ENCODE results near the gene FGD6. TPM values are rescaled to one million over a fixed set of nuclear protein-coding genes. Genes with fewer than 3 reads are reported as not detected.
"Not testable (repeated sequence)": the region's sequence is repeated elsewhere in the genome, so short reads cannot be mapped to it uniquely, and the experiment has no call there.

The FGD6 gene
- total RNA-seq, 1 experiment from 2014 or later, result 28.3 TPM

DNA sequence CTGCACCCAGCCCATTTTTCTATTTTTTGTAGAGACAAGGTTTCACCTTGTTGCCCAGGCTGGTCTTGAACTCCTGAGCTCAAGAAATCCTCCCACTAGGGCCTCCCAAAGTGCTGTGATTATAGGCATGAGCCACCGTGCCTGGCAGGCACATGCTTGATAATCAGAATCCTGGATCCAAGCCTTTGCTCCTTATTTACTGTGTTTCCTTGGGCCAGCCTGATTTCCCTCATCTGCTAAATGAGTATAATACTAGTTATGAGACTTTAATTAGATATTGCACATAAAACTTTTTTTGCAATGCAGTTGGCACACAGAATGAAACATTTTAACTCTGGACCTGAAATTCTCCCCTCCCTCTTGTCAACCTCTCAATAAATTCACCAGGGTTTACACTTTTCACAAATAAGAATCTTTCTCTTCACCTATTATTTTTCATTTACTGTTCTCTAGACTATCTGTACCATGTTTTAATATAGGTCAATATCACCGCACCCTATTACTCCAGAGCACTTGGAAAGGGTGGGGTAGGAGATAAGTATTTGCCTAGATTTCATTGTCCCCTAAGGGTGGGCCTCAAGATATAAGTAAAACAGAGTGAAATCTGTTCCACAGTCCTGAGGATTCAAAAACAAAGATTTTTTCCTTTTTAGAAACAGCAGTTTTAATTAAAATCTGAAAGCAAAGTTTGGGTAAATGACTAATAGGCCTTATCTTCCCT, 74.7 kb downstream of the FGD6 start (continued):
- no peak for TF ChIP-seq SIN3A (IDR thresholded peaks at IDR 0.05; ENCODE audit: borderline replicate concordance, insufficient read depth, low read depth, low read length)

DNA sequence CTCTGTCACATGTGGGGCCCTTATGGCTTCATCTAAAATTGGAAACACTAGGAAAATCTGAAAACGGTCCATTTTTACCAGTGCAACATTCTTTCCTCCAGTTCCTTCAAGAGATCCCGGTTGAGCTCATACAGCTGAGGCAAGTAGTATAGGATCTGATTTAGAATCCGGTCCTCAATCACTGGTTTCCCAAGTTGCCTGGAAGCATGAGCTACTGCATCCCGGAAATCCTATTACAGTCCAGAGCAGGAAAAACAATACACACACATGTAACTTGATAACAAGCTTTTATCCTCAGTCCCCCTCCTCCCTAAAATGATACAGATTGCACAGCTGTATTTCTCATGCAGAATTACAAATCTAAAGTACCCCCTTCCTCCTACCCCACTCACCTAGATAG, 76.0 kb downstream of the FGD6 start:
- TF ChIP-seq, protein P1, sequence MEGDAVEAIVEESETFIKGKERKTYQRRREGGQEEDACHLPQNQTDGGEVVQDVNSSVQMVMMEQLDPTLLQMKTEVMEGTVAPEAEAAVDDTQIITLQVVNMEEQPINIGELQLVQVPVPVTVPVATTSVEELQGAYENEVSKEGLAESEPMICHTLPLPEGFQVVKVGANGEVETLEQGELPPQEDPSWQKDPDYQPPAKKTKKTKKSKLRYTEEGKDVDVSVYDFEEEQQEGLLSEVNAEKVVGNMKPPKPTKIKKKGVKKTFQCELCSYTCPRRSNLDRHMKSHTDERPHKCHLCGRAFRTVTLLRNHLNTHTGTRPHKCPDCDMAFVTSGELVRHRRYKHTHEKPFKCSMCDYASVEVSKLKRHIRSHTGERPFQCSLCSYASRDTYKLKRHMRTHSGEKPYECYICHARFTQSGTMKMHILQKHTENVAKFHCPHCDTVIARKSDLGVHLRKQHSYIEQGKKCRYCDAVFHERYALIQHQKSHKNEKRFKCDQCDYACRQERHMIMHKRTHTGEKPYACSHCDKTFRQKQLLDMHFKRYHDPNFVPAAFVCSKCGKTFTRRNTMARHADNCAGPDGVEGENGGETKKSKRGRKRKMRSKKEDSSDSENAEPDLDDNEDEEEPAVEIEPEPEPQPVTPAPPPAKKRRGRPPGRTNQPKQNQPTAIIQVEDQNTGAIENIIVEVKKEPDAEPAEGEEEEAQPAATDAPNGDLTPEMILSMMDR (IDR thresholded peaks at IDR 0.05), result no peak
- TF ChIP-seq POLR2AphosphoS5 (IDR thresholded peaks at IDR 0.05; ENCODE audit: low read depth, low read length) (no peak), SIN3A (IDR thresholded peaks at IDR 0.05; ENCODE audit: borderline replicate concordance, insufficient read depth, low read depth, low read length) (no peak), TCF7L2 (IDR thresholded peaks at IDR 0.05; ENCODE audit: low read depth, low read length) (no peak)
- TF ChIP-seq, protein P2, sequence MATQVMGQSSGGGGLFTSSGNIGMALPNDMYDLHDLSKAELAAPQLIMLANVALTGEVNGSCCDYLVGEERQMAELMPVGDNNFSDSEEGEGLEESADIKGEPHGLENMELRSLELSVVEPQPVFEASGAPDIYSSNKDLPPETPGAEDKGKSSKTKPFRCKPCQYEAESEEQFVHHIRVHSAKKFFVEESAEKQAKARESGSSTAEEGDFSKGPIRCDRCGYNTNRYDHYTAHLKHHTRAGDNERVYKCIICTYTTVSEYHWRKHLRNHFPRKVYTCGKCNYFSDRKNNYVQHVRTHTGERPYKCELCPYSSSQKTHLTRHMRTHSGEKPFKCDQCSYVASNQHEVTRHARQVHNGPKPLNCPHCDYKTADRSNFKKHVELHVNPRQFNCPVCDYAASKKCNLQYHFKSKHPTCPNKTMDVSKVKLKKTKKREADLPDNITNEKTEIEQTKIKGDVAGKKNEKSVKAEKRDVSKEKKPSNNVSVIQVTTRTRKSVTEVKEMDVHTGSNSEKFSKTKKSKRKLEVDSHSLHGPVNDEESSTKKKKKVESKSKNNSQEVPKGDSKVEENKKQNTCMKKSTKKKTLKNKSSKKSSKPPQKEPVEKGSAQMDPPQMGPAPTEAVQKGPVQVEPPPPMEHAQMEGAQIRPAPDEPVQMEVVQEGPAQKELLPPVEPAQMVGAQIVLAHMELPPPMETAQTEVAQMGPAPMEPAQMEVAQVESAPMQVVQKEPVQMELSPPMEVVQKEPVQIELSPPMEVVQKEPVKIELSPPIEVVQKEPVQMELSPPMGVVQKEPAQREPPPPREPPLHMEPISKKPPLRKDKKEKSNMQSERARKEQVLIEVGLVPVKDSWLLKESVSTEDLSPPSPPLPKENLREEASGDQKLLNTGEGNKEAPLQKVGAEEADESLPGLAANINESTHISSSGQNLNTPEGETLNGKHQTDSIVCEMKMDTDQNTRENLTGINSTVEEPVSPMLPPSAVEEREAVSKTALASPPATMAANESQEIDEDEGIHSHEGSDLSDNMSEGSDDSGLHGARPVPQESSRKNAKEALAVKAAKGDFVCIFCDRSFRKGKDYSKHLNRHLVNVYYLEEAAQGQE (IDR thresholded peaks at IDR 0.05; ENCODE audit: insufficient read depth in 1 of 2, low read depth in 2 of 2, low read length in 1 of 2), result no peak
- Histone ChIP-seq H3K27me3 (ENCODE audit: control insufficient read depth, insufficient read depth, low read length) (no peaks in the 10 kb centered on the region), H3K9me3 (ENCODE audit: control insufficient read depth, insufficient read depth, low read depth, low read length) (no peaks in the 10 kb centered on the region), H3K36me3 (ENCODE audit: control insufficient read depth, insufficient read depth, low read length) (no peaks in the 10 kb centered on the region; the same call in 1 of the 2 replicates), H3K27ac (ENCODE audit: low read length) (no peak overlapping the region), H3K4me1 (ENCODE audit: control insufficient read depth, insufficient read depth, low read length) (no peaks in the 10 kb centered on the region), H3K4me3 (ENCODE audit: low read depth in 2 of 2, low read length in 2 of 2) (no peak overlapping the region)
- in situ Hi-C loops (cut with HindIII; ENCODE audit: low pct_unique_long_range_greater_than_20kb, low sequenced_read_pairs) (no loop called here), intact Hi-C loops (cut with micrococcal nuclease; ENCODE audit: unreplicated experiment) (no loop called here)
- ChIA-PET CTCF (interaction anchor here (0.6 to 0.8 kb wide), 2 partner anchors 76 to 178 kb away, joined by 3 to 7 read pairs; partner anchors contain the start of gene FGD6), POLR2A (no interaction called here)
- DNase-seq (ENCODE audit: low read depth, low spot score) (no peak), ATAC-seq (no peak)
- no TSS peak for BruUV-seq (replicated peaks)

DNA sequence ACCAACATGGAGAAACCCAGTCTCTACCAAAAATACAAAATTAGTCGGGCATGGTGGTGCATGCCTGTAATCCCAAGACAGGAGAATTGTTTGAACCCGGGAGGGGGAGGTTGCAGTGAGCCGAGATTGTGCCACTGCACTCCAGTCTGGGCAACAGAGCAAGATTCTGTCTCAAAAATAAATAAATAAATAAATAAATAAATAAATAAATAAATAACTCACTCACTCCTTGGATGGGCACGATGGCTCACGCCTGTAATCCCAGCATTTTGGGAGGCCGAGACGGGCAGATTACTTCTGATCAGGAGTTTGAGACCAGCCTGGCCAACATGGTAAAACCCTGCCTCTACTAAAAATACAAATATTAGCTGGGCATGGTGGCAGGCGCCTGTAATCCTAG, 79.2 kb downstream of the FGD6 start:
- H3K4me1 ChIP-seq (ENCODE audit: control insufficient read depth, insufficient read depth, low read length); H3K36me3 ChIP-seq (ENCODE audit: control insufficient read depth, insufficient read depth, low read length); POLR2A ChIA-PET; BruUV-seq (replicated peaks); H3K27me3 ChIP-seq (ENCODE audit: control insufficient read depth, insufficient read depth, low read length); intact Hi-C loops (cut with micrococcal nuclease; ENCODE audit: unreplicated experiment); ATAC-seq; H3K9me3 ChIP-seq (ENCODE audit: control insufficient read depth, insufficient read depth, low read depth, low read length); CTCF ChIA-PET; H3K4me3 ChIP-seq (ENCODE audit: low read depth in 2 of 2, low read length in 2 of 2); DNase-seq (ENCODE audit: low read depth, low spot score); in situ Hi-C loops (cut with HindIII; ENCODE audit: low pct_unique_long_range_greater_than_20kb, low sequenced_read_pairs); H3K27ac ChIP-seq (ENCODE audit: low read length): not testable (repeated sequence)

Measured in Panc1 (cell line).